ENCODE measurements around the gene EPB41L2.

GRCh38 chr6:131036143-131036542, 26.9 kb downstream of the EPB41L2 start:
- TF ChIP-seq CTCF (IDR thresholded peaks at IDR 0.05 in 8 of 11, conservative IDR thresholded peaks at IDR 0.05 in 3 of 11) = no peak
- TF ChIP-seq POLR2A (IDR thresholded peaks at IDR 0.05) = no peak
- TF ChIP-seq POLR2AphosphoS5 (IDR thresholded peaks at IDR 0.05) = no peak

Measured in spleen (tissue), 7 donors.